HG03575 (cell line): ENCODE results near the gene NPY2R.

ENCODE experiments used
- ATAC-seq: cut with Tn5 transposase; IDR thresholded peaks from one replicate; pipeline ENCODE4 v1.9.1; 2021; ENCODE audit not compliant: unreplicated experiment, insufficient number of reproducible peaks, low FRiP score; ENCODE audit errors: extremely low read depth

The NPY2R gene, protein sequence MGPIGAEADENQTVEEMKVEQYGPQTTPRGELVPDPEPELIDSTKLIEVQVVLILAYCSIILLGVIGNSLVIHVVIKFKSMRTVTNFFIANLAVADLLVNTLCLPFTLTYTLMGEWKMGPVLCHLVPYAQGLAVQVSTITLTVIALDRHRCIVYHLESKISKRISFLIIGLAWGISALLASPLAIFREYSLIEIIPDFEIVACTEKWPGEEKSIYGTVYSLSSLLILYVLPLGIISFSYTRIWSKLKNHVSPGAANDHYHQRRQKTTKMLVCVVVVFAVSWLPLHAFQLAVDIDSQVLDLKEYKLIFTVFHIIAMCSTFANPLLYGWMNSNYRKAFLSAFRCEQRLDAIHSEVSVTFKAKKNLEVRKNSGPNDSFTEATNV

DNA sequence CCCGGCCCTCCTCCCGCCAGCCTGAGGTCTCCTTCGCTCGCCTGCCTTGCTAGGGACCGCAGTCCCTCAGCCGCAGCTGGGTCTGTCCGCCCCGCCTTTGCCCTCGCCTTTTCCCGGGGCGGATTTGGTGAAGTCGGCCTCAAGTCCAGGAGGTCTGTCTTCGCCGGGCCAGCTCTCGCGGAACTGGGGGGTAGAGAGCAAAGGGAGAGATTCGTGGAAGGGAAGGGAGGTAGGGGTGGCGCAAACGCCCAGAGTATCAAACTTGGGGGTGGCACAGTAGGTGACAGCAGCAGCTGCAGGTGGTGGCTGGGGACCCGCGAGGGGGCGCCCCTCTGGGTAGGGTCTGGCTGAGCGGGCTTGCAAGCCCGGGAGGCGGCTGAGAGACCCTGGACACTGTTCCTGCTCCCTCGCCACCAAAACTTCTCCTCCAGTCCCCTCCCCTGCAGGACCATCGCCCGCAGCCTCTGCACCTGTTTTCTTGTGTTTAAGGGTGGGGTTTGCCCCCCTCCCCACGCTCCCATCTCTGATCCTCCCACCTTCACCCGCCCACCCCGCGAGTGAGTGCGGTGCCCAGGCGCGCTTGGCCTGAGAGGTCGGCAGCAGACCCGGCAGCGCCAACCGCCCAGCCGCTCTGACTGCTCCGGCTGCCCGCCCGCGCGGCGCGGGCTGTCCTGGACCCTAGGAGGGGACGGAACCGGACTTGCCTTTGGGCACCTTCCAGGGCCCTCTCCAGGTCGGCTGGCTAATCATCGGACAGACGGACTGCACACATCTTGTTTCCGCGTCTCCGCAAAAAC is at the start of gene NPY2R:
NPY2R (plus strand) TSS at position 379 of the 797 bp plus-strand sequence. CDS start 5,304 bp downstream, outside the sequence.
- no peak for ATAC-seq

DNA sequence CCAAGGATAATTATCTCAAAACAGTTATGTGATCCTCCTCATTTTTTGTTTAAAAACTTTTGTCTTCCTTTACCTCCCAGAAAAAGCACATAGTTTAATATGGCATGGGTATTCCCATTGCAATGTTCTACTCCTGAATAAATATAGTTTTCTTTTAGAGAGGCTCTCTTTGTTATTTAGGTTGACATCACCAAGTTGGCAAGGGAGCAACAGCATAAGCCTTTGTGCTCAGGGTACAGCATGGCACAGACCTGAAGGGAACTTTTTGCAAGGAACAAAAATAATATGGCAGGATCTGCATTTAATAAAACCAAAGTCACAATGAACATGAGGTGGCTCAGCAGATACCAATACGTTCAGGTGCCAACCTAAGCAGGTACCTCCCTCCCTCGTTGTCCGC is 47.1 kb upstream of the NPY2R start:
- ATAC-seq: no peak

DNA sequence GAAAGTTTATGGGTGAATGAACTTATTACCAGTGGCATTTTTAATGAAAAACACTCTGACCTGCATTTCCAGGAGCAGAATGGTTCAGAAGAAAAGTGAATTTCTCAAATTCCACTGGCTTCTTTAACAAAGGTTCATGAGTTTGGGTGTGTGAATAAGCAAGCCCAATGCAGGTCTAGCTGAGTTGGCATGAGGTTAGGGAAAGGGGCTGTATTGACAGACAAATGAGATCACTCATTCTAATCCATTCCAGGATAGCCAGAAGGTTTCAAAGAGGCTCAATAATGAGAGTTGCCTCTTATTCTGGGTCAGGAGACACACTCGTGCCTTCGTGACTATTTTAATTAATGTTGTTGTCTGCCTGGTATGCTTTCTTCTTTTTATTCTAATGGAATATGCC is 43.7 kb upstream of the NPY2R start:
- no peak for ATAC-seq

DNA sequence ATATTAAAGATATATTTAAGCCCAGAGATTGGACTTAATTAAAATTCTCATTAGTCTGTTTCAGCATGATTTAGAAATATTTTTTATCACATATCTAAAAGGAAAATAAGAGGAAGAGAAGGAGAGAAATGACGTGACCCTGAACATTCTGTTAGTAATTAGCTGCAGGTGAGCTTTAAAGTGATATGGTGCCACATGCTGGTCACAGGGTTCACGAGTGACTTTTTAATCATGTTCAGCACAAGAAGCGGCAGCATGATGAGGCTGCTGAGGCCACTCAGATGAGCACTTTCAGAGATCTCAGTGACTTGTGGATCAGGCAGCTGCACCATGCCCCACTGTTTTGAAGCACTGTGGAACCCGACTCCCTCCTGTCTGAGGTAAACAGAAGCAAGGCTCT is 37.9 kb upstream of the NPY2R start:
- no peak for ATAC-seq

DNA sequence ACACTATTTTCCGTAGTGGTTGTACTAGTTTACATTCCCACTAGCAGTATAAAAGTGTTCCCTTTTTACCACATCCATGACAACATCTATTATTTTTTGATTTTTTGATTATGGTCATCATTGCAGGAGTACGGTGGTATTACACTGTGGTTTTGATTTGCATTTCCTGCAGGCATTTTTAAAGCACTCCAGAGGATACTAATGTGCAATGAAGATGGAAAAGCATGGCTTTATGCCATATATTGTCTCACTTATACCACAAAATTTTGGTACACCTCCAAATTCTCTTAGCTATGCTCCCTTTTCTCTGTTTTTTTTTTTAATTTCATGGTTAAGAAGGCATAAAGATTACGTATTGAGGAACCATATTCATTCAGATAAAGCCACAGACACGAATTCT is 35.1 kb upstream of the NPY2R start:
- no peak for ATAC-seq

DNA sequence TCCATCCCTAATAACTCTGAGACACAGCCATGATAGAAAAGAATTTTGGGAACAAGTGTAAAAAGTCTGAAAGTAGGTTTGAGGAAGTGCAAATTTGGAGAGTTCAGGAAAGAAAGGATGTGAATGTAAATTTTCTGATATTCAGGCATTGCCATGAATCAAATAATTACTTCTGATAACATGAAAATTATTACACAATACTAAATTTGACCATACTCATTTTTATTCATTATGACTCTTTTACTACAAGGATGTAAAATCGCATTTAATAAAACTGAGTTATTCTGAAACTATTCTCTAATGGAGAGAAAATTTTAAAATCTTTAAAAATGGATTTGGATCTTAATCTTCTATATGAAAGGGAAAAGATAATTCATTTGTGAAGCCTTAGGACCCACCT is 33.8 kb upstream of the NPY2R start:
- no peak for ATAC-seq

DNA sequence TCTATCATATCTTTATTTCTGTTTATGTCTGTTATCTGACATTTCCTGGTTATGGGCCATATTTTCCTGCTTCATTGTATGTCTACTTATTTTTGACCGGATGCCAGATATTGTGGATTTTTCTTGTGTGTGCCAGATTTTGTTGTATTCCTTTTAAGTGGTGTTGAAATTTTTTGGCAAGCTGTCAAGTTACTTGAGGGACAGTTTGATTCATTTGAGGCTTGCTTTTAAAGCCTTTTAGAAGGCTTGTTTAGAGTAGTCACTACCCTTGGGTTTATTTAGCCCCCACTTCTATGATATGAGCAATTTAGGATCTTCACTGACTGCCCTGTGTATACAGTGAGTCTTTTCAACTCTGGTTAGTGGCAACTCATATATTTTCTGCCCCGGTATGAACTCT is 29.2 kb upstream of the NPY2R start:
- ATAC-seq: no peak

DNA sequence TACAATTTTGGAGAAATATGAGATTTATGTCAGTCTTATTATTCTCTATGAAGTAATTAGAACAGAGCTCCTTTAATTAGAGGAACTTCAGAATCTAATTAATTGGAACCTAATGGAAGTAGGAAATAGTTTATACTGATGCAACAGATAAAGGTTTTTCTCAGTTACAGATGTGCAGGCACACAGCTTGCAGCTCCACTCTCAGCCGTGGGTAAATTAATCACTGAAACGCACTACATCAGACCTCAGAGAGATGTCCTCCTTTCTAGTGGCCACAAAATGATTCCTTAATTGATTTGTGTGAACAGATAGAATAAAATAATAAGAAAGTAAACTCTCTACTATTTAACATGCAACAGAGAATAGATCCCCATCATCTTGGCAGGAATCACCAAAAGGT is 21.5 kb upstream of the NPY2R start:
- ATAC-seq: no peak

DNA sequence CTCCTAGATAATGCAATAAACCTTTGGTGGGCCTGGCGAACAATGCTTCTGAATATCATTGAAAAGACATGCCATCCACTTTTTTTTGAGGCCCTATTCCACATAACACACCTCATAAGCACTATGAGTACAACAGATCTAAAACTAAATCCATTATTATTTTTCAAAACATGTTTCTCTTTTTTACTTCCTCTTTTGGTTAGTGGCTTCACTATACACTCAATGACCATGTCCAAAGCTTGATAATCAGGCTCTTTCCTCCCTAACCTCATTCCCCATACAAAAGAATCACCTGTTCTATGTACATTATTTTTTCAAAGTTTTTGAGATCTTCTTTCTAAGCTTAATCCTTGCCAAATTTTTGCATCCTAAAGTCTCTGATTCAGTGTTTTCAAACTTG is 20.4 kb upstream of the NPY2R start:
- no peak for ATAC-seq

DNA sequence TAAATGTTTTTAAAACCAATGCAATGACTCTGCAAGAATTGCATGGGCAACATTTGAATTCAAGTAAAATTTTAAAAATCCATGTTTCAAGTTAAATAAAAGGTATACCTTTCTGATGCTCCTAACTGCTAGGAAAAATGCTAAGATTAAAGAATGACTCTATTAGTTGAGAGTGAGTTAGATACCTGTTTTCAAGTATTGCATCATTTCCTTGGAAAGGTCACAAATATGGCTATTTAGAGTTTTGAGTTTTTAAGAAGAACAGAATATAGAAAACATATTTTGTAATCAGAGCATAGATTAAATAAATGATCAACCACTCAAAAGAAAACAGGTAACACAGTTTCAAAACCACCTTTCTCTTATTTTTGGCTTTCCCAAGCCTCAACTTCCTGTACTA is 18.3 kb upstream of the NPY2R start:
- ATAC-seq: no peak

DNA sequence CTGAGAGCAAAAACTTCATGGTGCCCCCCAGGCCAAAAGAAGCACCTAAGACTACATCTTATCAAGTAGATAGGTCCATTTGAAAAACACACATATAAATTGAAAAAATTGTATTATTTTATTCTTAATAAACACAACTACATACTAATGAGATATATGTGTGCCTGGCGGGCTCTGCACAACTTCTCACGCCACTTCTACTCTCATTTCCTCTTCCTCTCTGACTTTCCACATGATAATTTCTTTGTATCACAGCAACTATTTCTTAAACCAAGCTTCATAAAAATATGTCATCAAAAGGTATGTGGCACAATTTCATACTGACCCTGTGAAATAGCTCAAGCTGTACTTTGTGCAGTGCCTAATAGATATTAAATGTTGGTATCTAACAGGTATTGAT is 10.7 kb upstream of the NPY2R start:
- ATAC-seq: no peak

DNA sequence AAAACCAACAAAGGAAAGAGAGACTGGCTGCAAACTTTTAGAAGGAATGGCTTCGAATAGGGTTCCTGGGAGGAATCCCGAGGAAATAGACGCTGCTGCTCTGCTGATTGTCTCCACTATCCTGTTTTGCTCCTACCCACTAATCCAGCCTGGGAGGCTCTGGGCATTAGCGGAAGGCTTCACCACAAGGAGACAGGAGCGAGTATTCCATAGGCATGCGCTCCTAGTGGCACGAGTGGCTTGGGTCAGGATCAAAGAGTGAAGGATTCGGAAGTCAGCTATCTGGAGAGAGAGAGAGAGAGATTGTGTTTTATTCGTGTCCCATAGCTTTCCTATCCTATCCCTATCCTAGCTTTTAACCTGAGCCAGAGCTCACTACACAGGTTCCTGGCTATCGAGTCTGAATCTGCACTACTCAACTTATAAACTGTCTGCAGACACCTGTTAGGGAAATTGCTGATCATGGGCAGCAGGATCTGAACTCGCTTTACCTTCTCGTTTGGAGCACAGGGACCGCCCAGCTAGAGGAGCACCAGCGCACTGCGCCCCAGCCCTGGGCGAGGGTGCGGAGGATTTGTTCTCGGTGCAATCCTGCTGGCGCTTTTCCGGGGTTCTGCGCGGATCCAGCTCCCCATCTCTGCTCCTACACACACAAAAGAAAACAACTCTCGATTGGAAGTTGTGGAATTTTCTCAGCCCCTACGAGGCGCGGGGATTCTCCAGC is 740 bp upstream of the NPY2R start:
- ATAC-seq: no peak

DNA sequence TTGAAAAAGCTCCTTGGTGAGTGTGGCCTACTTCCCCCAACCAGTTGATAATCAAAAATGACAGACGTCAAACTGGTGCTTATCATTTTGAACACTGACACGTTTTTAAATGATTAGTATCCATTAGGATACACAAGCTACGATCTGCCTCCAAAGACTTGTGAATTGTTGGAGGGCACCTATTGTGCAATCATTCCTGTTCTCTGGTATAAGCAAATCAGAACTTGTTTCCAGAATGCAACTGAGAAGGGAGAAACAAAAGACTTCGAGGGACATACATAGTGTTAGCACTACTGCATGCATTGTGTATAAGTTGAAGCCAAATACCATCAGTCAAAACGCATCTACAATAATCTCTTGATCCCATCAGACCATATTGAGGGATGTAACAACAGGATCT is 11.6 kb downstream of the NPY2R start:
- no peak for ATAC-seq

DNA sequence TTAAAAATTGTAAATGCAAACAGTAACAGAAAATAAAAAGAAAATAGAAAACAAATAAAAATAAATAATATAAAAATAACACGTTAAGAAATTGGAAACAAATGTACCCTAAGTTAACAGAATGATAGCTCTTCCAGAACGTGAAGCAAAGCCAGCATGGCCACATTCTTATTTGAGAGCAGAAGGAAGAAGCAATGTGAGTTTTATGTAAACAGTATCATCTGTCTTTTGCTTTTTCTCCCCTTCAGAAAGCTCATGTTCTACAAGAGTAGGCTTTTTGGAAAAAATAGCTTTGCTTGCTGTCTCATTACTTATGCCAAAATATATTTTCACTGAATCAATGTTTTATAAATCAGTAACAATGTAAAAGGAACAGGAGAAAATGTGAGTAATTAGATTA is 18.7 kb downstream of the NPY2R start:
- no peak for ATAC-seq

DNA sequence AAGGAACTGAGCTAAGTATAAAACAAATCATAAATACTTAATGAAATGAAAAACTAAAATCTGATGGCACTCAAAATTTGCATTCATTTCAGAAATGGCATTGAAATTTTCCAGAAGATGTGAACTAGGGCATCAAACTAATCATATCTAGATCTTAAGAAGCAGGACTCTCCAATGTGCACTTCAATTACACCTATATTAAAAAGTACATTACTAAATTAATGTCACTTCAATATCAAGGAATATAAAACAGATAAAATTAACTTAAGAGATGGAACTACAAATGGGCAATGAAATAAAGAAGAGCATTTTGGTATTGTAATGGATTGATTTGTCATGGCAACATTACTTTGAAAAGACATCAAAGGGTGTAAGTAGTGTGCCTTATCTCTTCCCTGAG is 20.3 kb downstream of the NPY2R start:
- no peak for ATAC-seq

DNA sequence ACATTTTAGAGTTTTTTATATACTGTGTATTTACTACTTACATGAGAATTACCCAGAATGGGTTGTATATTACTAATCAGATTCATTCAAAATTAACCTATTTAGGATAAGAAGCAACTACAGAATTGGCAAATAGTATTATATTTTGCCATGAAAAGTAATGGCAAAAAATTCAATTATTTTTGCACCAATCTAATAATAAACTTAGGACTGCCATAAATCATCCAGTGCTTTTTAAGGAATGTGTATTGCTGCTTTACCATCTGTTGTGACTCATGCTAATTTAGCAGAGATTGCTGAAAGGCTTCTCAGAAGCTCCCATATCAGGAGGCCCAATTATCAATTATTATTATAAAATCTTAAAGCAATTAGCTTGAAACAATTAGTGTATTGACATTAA is 24.0 kb downstream of the NPY2R start:
- no peak for ATAC-seq

DNA sequence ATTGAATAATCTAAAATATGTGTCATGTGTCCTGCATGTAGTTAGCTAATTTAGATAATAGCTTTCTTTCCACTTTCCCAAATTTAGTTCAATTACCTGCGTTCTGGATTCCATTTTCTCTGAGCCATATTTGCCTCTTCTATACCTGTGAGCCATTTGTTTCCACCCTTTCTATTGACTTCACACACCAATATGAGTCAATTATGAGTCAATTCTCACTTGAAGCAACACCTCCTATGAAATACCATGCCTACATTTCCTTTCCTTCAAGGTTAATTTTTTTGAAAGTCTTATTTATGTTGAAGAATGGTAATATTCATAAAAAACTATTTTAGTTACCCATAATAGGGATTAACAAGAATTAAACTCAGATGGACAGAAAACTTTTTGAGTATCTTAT is 25.8 kb downstream of the NPY2R start:
- no peak for ATAC-seq

DNA sequence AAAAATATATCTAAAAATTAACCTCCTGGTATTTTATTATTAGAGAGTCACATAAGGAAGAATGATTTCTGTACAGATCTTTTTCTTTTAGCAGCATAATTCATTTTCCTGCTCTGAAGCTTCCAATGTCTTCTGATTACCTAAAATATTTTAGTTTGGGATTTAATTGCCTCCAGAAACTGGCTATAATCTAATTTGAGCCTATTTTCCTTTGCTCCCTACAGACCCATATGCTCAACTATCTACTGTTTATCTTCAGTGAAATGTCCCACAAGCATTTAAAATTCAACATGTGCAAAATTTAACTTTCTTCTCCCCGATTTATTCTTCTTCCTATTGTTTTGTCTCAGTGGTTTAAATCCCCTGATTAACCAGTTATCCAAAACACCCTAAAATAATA is 29.1 kb downstream of the NPY2R start:
- ATAC-seq: no peak

DNA sequence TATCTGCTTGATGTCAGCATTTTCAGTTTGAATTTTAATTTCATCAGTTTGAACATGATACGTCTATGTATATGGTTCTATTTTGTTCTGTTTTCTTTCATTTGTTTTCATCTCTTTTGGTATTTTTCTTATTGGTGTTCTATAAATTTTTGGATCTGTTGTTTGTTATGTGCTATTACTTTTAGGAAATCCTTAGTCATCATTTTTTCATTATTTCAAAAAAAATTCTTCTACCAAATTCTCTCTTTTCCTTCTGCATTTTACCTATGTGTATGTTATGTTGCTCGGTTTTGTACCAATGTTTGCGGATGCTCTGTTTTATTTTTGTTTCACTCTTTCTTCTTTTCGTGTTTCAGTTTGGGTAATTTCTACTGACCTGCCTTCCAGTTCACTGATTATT is 32.8 kb downstream of the NPY2R start:
- ATAC-seq: no peak

DNA sequence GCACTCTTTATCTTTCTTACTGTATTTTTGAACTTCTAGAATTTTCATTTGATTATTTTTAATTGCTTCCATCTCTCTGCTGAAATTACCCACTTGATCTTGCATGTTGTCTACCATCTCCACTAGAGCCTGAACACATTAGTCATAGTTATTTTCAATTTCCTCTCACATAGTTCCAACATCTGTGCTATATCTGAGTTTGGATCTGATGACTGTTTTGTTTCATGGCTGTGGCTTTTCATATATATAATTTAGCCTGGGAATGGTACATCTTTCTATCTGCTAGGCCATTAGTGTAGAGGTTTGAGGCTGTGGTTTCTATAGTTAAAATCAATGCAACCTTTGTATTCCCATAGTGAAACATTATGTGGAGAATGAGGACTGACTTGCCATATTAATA is 33.2 kb downstream of the NPY2R start:
- ATAC-seq: no peak
